Neural progenitor cell (in vitro differentiated cells): Measurements from ENCODE around the gene ABLIM2.

ENCODE experiments used
- EZH2 ChIP-seq: fragments of 200-600 bp; sonication (generic); IDR thresholded peaks from 2 replicates; pipeline ENCODE4 v1.6.1; 2017; ENCODE audit warnings: antibody characterized with exemption, mild to moderate bottlenecking, moderate library complexity
- EZH2phosphoT487 ChIP-seq: fragments of 200-600 bp; sonication (generic); IDR thresholded peaks from 2 replicates; pipeline ENCODE4 v1.6.1; 2017; ENCODE audit warnings: antibody characterized with exemption
- TF ChIP-seq, protein P1 (sequence below): fragments of 200-600 bp; sonication (generic); IDR thresholded peaks from 2 replicates; pipeline ENCODE4 v1.5.1; 2017; ENCODE audit warnings: antibody characterized with exemption, mild to moderate bottlenecking

DNA sequence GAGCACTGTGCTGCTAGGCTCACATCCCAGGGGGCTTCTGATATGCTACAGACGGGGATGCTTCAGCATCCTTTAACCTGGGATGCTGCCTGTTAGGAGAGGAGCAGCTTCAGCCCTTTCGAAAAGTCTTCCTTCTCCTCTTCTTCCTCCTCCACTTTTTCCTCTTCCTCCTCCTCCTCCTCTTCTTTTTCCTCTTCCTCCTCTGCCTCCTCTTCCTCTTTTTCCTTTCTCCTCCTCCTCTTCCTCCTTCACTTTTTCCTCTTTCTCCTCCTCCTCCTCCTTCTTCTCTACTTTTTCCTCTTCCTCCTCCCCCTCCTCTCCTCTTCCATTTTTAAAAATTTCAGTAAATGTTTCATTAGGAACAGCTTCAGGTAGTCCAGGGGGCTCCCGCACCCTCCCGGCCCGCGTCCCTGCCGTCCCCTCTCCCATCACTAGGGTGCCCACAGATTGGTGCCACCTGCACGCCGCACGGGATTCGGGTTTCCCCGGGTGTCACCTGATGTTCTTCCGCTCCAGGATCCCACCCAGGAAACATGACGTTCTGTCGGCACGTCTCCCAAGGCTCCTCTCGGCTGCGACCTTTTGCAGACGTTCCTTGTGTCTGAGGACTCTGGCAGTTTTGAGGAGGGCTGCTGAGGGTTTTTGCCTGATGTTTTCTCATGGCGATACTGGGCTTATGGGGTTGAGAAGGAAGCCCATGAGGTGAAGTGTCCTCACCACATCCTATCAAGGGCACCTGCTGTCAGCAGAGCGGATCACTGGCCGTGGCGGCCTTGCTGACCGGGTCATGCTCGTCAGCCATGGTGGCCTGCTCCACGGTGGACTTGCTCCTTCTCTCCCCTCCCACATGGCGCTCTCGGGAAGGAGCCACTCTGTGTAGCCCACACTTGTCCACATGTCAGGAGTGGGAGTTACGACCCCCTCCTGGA lies 135.6 kb downstream of the ABLIM2 start:
- TF ChIP-seq EZH2phosphoT487 (no peak), EZH2 (no peak)
- TF ChIP-seq, protein P1, sequence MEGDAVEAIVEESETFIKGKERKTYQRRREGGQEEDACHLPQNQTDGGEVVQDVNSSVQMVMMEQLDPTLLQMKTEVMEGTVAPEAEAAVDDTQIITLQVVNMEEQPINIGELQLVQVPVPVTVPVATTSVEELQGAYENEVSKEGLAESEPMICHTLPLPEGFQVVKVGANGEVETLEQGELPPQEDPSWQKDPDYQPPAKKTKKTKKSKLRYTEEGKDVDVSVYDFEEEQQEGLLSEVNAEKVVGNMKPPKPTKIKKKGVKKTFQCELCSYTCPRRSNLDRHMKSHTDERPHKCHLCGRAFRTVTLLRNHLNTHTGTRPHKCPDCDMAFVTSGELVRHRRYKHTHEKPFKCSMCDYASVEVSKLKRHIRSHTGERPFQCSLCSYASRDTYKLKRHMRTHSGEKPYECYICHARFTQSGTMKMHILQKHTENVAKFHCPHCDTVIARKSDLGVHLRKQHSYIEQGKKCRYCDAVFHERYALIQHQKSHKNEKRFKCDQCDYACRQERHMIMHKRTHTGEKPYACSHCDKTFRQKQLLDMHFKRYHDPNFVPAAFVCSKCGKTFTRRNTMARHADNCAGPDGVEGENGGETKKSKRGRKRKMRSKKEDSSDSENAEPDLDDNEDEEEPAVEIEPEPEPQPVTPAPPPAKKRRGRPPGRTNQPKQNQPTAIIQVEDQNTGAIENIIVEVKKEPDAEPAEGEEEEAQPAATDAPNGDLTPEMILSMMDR = no peak
